HEK293 (cell line): ENCODE data around the gene TNFRSF6B.

ENCODE experiments used
- GLIS2 ChIP-seq: fragments of 450-650 bp; formaldehyde crosslinking; IDR thresholded peaks from 2 replicates; pipeline ENCODE4 v1.5.1; 2016; ENCODE audit warnings: missing biosample characterization, missing genetic modification characterization
- KLF7 ChIP-seq: fragments of 450-650 bp; formaldehyde crosslinking; IDR thresholded peaks from 2 replicates; pipeline ENCODE4 v1.5.1; 2016; ENCODE audit warnings: missing biosample characterization, missing genetic modification characterization, borderline replicate concordance
- SCRT2 ChIP-seq: fragments of 450-650 bp; formaldehyde crosslinking; IDR thresholded peaks from 2 replicates; pipeline ENCODE4 v1.5.1; 2016; ENCODE audit warnings: missing biosample characterization, missing genetic modification characterization
- ZFP37 ChIP-seq: fragments of 450-650 bp; formaldehyde crosslinking; IDR thresholded peaks from 2 replicates; pipeline ENCODE4 v1.5.1; 2016; ENCODE audit warnings: missing biosample characterization, missing genetic modification characterization
- ZNF558 ChIP-seq: fragments of 450-650 bp; formaldehyde crosslinking; IDR thresholded peaks from 2 replicates; pipeline ENCODE4 v1.5.1; 2016; ENCODE audit warnings: missing biosample characterization, missing genetic modification characterization
- ZNF76 ChIP-seq: fragments of 450-650 bp; formaldehyde crosslinking; IDR thresholded peaks from 2 replicates; pipeline ENCODE4; 2016; ENCODE audit warnings: low read depth, missing biosample characterization, missing genetic modification characterization, borderline replicate concordance
- ZXDB ChIP-seq: fragments of 450-650 bp; formaldehyde crosslinking; IDR thresholded peaks from 2 replicates; pipeline ENCODE4 v1.5.1; 2016; ENCODE audit warnings: missing biosample characterization, missing genetic modification characterization
- TF ChIP-seq, protein P1 (sequence below): fragments of 450-650 bp; formaldehyde crosslinking; conservative IDR thresholded peaks from 2 replicates; pipeline ENCODE4 v1.5.1; 2016; ENCODE audit warnings: low read depth, missing biosample characterization, missing genetic modification characterization
- TF ChIP-seq, protein P2 (sequence below): fragments of 450-650 bp; formaldehyde crosslinking; IDR thresholded peaks from 2 replicates; pipeline ENCODE4 v1.5.1; 2016; ENCODE audit warnings: missing biosample characterization, missing genetic modification characterization
- TF ChIP-seq, protein P3 (sequence below): fragments of 450-650 bp; formaldehyde crosslinking; IDR thresholded peaks from 2 replicates; pipeline ENCODE4 v1.5.1; 2016; ENCODE audit warnings: missing biosample characterization, missing genetic modification characterization, low read depth
- TF ChIP-seq, protein P4 (sequence below): fragments of 450-650 bp; formaldehyde crosslinking; IDR thresholded peaks from 2 replicates; pipeline ENCODE4 v1.5.1; 2016; ENCODE audit warnings: missing biosample characterization, missing genetic modification characterization

DNA sequence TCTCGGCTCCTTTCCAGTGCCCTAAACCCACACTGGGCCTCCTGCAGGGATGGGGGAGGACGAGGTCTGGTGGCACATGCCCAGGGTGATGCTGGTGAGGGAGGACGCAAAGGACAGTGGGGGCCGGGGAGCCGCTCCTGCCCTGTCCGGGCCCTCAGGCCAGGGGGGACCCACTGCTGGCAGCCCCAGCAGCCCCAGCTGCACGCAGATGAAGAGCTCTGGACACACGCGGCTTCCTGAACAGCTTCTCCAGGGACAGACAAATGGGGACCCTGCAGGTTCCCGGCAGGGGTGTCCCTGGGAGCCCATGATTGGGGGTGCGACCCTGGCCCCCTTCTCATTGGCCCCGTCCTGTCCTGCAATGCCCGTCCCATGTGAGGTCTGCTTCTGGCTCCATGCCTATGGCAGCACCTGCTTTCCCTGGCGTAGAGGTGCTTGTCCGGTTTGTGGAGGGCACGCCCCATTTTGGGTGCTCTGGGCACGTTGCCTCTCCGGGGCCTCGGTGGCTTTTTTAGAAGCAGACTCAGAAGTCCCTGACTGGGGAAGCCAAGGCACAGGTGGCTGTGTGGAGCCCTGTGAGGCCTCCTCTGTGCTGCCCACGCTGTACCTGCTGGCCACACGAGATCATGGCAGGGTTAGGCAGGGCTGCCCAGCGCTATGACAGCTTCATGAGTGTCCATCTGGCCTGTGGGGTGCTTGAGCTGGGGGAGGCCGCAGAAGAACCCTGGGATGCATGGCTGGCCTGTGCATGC lies 15.4 kb upstream of the TNFRSF6B start:
- TF ChIP-seq, protein P1, sequence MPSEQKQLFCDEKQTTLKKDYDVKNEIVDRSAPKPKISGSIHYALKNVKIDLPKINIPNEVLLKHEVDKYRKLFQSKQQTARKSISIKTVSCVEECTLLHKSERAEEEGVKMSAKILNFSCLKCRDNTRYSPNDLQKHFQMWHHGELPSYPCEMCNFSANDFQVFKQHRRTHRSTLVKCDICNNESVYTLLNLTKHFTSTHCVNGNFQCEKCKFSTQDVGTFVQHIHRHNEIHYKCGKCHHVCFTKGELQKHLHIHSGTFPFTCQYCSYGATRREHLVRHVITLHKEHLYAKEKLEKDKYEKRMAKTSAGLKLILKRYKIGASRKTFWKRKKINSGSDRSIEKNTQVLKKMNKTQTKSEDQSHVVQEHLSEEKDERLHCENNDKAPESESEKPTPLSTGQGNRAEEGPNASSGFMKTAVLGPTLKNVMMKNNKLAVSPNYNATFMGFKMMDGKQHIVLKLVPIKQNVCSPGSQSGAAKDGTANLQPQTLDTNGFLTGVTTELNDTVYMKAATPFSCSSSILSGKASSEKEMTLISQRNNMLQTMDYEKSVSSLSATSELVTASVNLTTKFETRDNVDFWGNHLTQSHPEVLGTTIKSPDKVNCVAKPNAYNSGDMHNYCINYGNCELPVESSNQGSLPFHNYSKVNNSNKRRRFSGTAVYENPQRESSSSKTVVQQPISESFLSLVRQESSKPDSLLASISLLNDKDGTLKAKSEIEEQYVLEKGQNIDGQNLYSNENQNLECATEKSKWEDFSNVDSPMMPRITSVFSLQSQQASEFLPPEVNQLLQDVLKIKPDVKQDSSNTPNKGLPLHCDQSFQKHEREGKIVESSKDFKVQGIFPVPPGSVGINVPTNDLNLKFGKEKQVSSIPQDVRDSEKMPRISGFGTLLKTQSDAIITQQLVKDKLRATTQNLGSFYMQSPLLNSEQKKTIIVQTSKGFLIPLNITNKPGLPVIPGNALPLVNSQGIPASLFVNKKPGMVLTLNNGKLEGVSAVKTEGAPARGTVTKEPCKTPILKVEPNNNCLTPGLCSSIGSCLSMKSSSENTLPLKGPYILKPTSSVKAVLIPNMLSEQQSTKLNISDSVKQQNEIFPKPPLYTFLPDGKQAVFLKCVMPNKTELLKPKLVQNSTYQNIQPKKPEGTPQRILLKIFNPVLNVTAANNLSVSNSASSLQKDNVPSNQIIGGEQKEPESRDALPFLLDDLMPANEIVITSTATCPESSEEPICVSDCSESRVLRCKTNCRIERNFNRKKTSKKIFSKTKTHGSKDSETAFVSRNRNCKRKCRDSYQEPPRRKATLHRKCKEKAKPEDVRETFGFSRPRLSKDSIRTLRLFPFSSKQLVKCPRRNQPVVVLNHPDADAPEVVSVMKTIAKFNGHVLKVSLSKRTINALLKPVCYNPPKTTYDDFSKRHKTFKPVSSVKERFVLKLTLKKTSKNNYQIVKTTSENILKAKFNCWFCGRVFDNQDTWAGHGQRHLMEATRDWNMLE = no peak
- TF ChIP-seq GLIS2 (no peak), ZXDB (tag by site-specific recombination) (no peak), KLF7 (tag by site-specific recombination) (no peak), ZNF76 (tag by site-specific recombination) (no peak), ZFP37 (tag by site-specific recombination) (no peak), ZNF558 (tag by site-specific recombination) (no peak), SCRT2 (tag by site-specific recombination) (no peak)
- TF ChIP-seq, protein P2, sequence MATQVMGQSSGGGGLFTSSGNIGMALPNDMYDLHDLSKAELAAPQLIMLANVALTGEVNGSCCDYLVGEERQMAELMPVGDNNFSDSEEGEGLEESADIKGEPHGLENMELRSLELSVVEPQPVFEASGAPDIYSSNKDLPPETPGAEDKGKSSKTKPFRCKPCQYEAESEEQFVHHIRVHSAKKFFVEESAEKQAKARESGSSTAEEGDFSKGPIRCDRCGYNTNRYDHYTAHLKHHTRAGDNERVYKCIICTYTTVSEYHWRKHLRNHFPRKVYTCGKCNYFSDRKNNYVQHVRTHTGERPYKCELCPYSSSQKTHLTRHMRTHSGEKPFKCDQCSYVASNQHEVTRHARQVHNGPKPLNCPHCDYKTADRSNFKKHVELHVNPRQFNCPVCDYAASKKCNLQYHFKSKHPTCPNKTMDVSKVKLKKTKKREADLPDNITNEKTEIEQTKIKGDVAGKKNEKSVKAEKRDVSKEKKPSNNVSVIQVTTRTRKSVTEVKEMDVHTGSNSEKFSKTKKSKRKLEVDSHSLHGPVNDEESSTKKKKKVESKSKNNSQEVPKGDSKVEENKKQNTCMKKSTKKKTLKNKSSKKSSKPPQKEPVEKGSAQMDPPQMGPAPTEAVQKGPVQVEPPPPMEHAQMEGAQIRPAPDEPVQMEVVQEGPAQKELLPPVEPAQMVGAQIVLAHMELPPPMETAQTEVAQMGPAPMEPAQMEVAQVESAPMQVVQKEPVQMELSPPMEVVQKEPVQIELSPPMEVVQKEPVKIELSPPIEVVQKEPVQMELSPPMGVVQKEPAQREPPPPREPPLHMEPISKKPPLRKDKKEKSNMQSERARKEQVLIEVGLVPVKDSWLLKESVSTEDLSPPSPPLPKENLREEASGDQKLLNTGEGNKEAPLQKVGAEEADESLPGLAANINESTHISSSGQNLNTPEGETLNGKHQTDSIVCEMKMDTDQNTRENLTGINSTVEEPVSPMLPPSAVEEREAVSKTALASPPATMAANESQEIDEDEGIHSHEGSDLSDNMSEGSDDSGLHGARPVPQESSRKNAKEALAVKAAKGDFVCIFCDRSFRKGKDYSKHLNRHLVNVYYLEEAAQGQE = no peak
- TF ChIP-seq, protein P3, sequence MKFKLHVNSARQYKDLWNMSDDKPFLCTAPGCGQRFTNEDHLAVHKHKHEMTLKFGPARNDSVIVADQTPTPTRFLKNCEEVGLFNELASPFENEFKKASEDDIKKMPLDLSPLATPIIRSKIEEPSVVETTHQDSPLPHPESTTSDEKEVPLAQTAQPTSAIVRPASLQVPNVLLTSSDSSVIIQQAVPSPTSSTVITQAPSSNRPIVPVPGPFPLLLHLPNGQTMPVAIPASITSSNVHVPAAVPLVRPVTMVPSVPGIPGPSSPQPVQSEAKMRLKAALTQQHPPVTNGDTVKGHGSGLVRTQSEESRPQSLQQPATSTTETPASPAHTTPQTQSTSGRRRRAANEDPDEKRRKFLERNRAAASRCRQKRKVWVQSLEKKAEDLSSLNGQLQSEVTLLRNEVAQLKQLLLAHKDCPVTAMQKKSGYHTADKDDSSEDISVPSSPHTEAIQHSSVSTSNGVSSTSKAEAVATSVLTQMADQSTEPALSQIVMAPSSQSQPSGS (tag by site-specific recombination) = no peak
- TF ChIP-seq, protein P4, sequence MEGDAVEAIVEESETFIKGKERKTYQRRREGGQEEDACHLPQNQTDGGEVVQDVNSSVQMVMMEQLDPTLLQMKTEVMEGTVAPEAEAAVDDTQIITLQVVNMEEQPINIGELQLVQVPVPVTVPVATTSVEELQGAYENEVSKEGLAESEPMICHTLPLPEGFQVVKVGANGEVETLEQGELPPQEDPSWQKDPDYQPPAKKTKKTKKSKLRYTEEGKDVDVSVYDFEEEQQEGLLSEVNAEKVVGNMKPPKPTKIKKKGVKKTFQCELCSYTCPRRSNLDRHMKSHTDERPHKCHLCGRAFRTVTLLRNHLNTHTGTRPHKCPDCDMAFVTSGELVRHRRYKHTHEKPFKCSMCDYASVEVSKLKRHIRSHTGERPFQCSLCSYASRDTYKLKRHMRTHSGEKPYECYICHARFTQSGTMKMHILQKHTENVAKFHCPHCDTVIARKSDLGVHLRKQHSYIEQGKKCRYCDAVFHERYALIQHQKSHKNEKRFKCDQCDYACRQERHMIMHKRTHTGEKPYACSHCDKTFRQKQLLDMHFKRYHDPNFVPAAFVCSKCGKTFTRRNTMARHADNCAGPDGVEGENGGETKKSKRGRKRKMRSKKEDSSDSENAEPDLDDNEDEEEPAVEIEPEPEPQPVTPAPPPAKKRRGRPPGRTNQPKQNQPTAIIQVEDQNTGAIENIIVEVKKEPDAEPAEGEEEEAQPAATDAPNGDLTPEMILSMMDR (tag by site-specific recombination) = no peak
